ENCODE data around the gene GALNT9.

Gene GALNT9

GRCh38 chr12:132277374-132277941 lies 51.9 kb downstream of the GALNT9 start:
- Histone ChIP-seq H2BK15ac (ENCODE audit: low read depth, poor library complexity, severe bottlenecking) (no peak overlapping the region), H3K4me2 (ENCODE audit: low read length, poor library complexity, severe bottlenecking) (no peak overlapping the region), H2BK5ac (ENCODE audit: low read depth, low read length, poor library complexity, severe bottlenecking) (no peak overlapping the region), H3K36me3 (ENCODE audit: control insufficient read depth in 1 of 2, insufficient read depth in 2 of 2, low read depth in 1 of 2, low read length in 2 of 2) (no peaks in the 10 kb centered on the region), H3K9ac (ENCODE audit: low read length) (no peak overlapping the region), H3K4ac (ENCODE audit: low read depth in 1 of 2, low read length in 2 of 2) (no peak overlapping the region), H4K8ac (ENCODE audit: low read length) (no peak overlapping the region), H2AK5ac (ENCODE audit: low read length, severe bottlenecking) (no peak overlapping the region), H3K27me3 (ENCODE audit: control insufficient read depth in 1 of 2, insufficient read depth in 1 of 2, low read length in 2 of 2) (peaks cover 0 to 90% of the 10 kb centered on the region in 2 experiments), H2BK12ac (ENCODE audit: low read length in 2 of 2) (no peak overlapping the region), H3K9me3 (ENCODE audit: control insufficient read depth, low read length) (no peaks in the 10 kb centered on the region), H3K4me3 (ENCODE audit: insufficient read depth in 1 of 2, low read depth in 1 of 2, low read length in 2 of 2) (no peak overlapping the region), H4K91ac (ENCODE audit: low read length) (no peak overlapping the region), H2BK120ac (ENCODE audit: low read depth, low read length) (no peak overlapping the region), H3K14ac (ENCODE audit: low read length in 2 of 2) (no peak overlapping the region), H3K23ac (ENCODE audit: low read length in 2 of 2) (no peak overlapping the region), H3K4me1 (ENCODE audit: control insufficient read depth, insufficient read depth, low read depth, low read length) (no peaks in the 10 kb centered on the region), H3K27ac (ENCODE audit: low read length, poor library complexity, severe bottlenecking) (no peak overlapping the region), H2AFZ (ENCODE audit: low read depth, low read length) (no peak overlapping the region), H3K18ac (ENCODE audit: low read depth in 1 of 2, low read length in 2 of 2) (no peak overlapping the region), H3K79me1 (replicated peaks; ENCODE audit: low read length, poor library complexity, severe bottlenecking) (no peaks in the 10 kb centered on the region)
- no peak for DNase-seq
- 72% methylated on average over 30 of the region's 31 CpGs for WGBS

GRCh38 chr12:132276827-132277373 lies 52.5 kb downstream of the GALNT9 start:
- H2BK12ac ChIP-seq (ENCODE audit: low read length in 2 of 2): no peak overlapping the region
- WGBS: 60% methylated on average over 12 of the region's 12 CpGs
- H4K91ac ChIP-seq (ENCODE audit: low read length): no peak overlapping the region

GRCh38 chr12:132276066-132276826 lies 53.1 kb downstream of the GALNT9 start:
- Histone ChIP-seq H3K79me1 (replicated peaks; ENCODE audit: low read length, poor library complexity, severe bottlenecking) (no peaks in the 10 kb centered on the region), H3K4me1 (ENCODE audit: control insufficient read depth, insufficient read depth, low read depth, low read length) (no peaks in the 10 kb centered on the region), H2BK12ac (ENCODE audit: low read length in 2 of 2) (no peak overlapping the region), H2AK5ac (ENCODE audit: low read length, severe bottlenecking) (no peak overlapping the region), H2BK5ac (ENCODE audit: low read depth, low read length, poor library complexity, severe bottlenecking) (no peak overlapping the region), H3K4me2 (ENCODE audit: low read length, poor library complexity, severe bottlenecking) (no peak overlapping the region), H2BK15ac (ENCODE audit: low read depth, poor library complexity, severe bottlenecking) (no peak overlapping the region), H2AFZ (ENCODE audit: low read depth, low read length) (no peak overlapping the region), H3K27me3 (ENCODE audit: control insufficient read depth in 1 of 2, insufficient read depth in 1 of 2, low read length in 2 of 2) (peaks cover 0 to 90% of the 10 kb centered on the region in 2 experiments), H4K8ac (ENCODE audit: low read length) (no peak overlapping the region), H3K36me3 (ENCODE audit: control insufficient read depth in 1 of 2, insufficient read depth in 2 of 2, low read depth in 1 of 2, low read length in 2 of 2) (no peaks in the 10 kb centered on the region), H2BK120ac (ENCODE audit: low read depth, low read length) (no peak overlapping the region), H3K4ac (ENCODE audit: low read depth in 1 of 2, low read length in 2 of 2) (no peak overlapping the region), H3K18ac (ENCODE audit: low read depth in 1 of 2, low read length in 2 of 2) (no peak overlapping the region), H3K9me3 (ENCODE audit: control insufficient read depth, low read length) (no peaks in the 10 kb centered on the region), H3K23ac (ENCODE audit: low read length in 2 of 2) (no peak overlapping the region), H3K4me3 (ENCODE audit: insufficient read depth in 1 of 2, low read depth in 1 of 2, low read length in 2 of 2) (no peak overlapping the region), H3K14ac (ENCODE audit: low read length in 2 of 2) (no peak overlapping the region), H3K27ac (ENCODE audit: low read length, poor library complexity, severe bottlenecking) (no peak overlapping the region), H4K91ac (ENCODE audit: low read length) (no peak overlapping the region), H3K9ac (ENCODE audit: low read length) (no peak overlapping the region)
- 86% methylated on average over 19 of the region's 20 CpGs for WGBS
- DNase-seq: no peak

More at GRCh38 chr12:132276827-132277373, 52.5 kb downstream of the GALNT9 start:
- Histone ChIP-seq H3K36me3 (ENCODE audit: control insufficient read depth in 1 of 2, insufficient read depth in 2 of 2, low read depth in 1 of 2, low read length in 2 of 2) (no peaks in the 10 kb centered on the region), H4K8ac (ENCODE audit: low read length) (peak overlapping the region; percentile 30), H3K79me1 (replicated peaks; ENCODE audit: low read length, poor library complexity, severe bottlenecking) (no peaks in the 10 kb centered on the region), H3K9ac (ENCODE audit: low read length) (no peak overlapping the region), H3K4me2 (ENCODE audit: low read length, poor library complexity, severe bottlenecking) (no peak overlapping the region), H3K4ac (ENCODE audit: low read depth in 1 of 2, low read length in 2 of 2) (no peak overlapping the region), H3K4me1 (ENCODE audit: control insufficient read depth, insufficient read depth, low read depth, low read length) (no peaks in the 10 kb centered on the region), H3K23ac (ENCODE audit: low read length in 2 of 2) (no peak overlapping the region), H3K9me3 (ENCODE audit: control insufficient read depth, low read length) (no peaks in the 10 kb centered on the region), H2AFZ (ENCODE audit: low read depth, low read length) (no peak overlapping the region), H3K27me3 (ENCODE audit: control insufficient read depth in 1 of 2, insufficient read depth in 1 of 2, low read length in 2 of 2) (peaks cover 0 to 90% of the 10 kb centered on the region in 2 experiments), H3K4me3 (ENCODE audit: insufficient read depth in 1 of 2, low read depth in 1 of 2, low read length in 2 of 2) (no peak overlapping the region), H3K18ac (ENCODE audit: low read depth in 1 of 2, low read length in 2 of 2) (no peak overlapping the region), H2AK5ac (ENCODE audit: low read length, severe bottlenecking) (no peak overlapping the region), H2BK5ac (ENCODE audit: low read depth, low read length, poor library complexity, severe bottlenecking) (no peak overlapping the region), H2BK15ac (ENCODE audit: low read depth, poor library complexity, severe bottlenecking) (no peak overlapping the region), H3K27ac (ENCODE audit: low read length, poor library complexity, severe bottlenecking) (no peak overlapping the region), H2BK120ac (ENCODE audit: low read depth, low read length) (no peak overlapping the region), H3K14ac (ENCODE audit: low read length in 2 of 2) (no peak overlapping the region)
- DNase-seq: no peak

GRCh38 chr12:132275631-132276030 lies 53.8 kb downstream of the GALNT9 start:
- H3K9ac ChIP-seq (ENCODE audit: low read length): no peak overlapping the region
- no peak overlapping the region for H2AFZ ChIP-seq (ENCODE audit: low read depth, low read length)
- 88% methylated on average over 18 of the region's 18 CpGs for WGBS
- H3K4me3 ChIP-seq (ENCODE audit: insufficient read depth in 1 of 2, low read depth in 1 of 2, low read length in 2 of 2): no peak overlapping the region
- H3K4me1 ChIP-seq (ENCODE audit: control insufficient read depth, insufficient read depth, low read depth, low read length): no peaks in the 10 kb centered on the region
- no peak overlapping the region for H2AK5ac ChIP-seq (ENCODE audit: low read length, severe bottlenecking)
- no peak overlapping the region for H3K23ac ChIP-seq (ENCODE audit: low read length in 2 of 2)
- H3K4me2 ChIP-seq (ENCODE audit: low read length, poor library complexity, severe bottlenecking): no peak overlapping the region
- no peak overlapping the region for H2BK15ac ChIP-seq (ENCODE audit: low read depth, poor library complexity, severe bottlenecking)
- no peak overlapping the region for H3K4ac ChIP-seq (ENCODE audit: low read depth in 1 of 2, low read length in 2 of 2)
- no peaks in the 10 kb centered on the region for H3K9me3 ChIP-seq (ENCODE audit: control insufficient read depth, low read length)
- no peak overlapping the region for H2BK5ac ChIP-seq (ENCODE audit: low read depth, low read length, poor library complexity, severe bottlenecking)
- H3K36me3 ChIP-seq (ENCODE audit: control insufficient read depth in 1 of 2, insufficient read depth in 2 of 2, low read depth in 1 of 2, low read length in 2 of 2): no peaks in the 10 kb centered on the region
- no peak overlapping the region for H2BK12ac ChIP-seq (ENCODE audit: low read length in 2 of 2)
- no peak overlapping the region for H4K91ac ChIP-seq (ENCODE audit: low read length)
- no peak overlapping the region for H2BK120ac ChIP-seq (ENCODE audit: low read depth, low read length)
- no peak for DNase-seq
- no peak overlapping the region for H3K14ac ChIP-seq (ENCODE audit: low read length in 2 of 2)
- peaks cover 0 to 89% of the 10 kb centered on the region in 2 experiments for H3K27me3 ChIP-seq (ENCODE audit: control insufficient read depth in 1 of 2, insufficient read depth in 1 of 2, low read length in 2 of 2)
- no peak overlapping the region for H3K27ac ChIP-seq (ENCODE audit: low read length, poor library complexity, severe bottlenecking)
- H3K18ac ChIP-seq (ENCODE audit: low read depth in 1 of 2, low read length in 2 of 2): no peak overlapping the region
- H4K8ac ChIP-seq (ENCODE audit: low read length): no peak overlapping the region
- H3K79me1 ChIP-seq (replicated peaks; ENCODE audit: low read length, poor library complexity, severe bottlenecking): no peaks in the 10 kb centered on the region
